Esophagus (tissue), 2 donors: ENCODE results near the gene ACTR3. TPM values are rescaled to one million over a fixed set of nuclear protein-coding genes. Genes with fewer than 3 reads are reported as not detected.
"Not testable (repeated sequence)": the region's sequence is repeated elsewhere in the genome, so short reads cannot be mapped to it uniquely, and the experiment has no call there.

Experiments
- H3K27ac ChIP-seq, 2 donors: one replicate each; pipeline ENCODE4 v1.5.1; 2013; ENCODE audit warnings: low read depth in 2 of 2, mild to moderate bottlenecking in 2 of 2, inconsistent platforms in 1 of 2, low read length in 1 of 2, moderate library complexity in 1 of 2
- H3K27me3 ChIP-seq, 2 donors: one replicate each; pipeline ENCODE4 v1.6.1; 2013; ENCODE audit warnings: low read length in 2 of 2, control low read depth in 1 of 2, mild to moderate bottlenecking in 1 of 2; ENCODE audit not compliant: insufficient read depth in 2 of 2, control insufficient read depth in 1 of 2
- H3K36me3 ChIP-seq, 2 donors: one replicate each; pipeline ENCODE4 v1.6.1; 2013; ENCODE audit warnings: low read length in 1 of 2; ENCODE audit not compliant: control insufficient read depth in 2 of 2, insufficient read depth in 2 of 2
- H3K4me1 ChIP-seq, 2 donors: one replicate each; pipeline ENCODE4 v1.6.1; 2013; ENCODE audit warnings: low read length in 1 of 2; ENCODE audit not compliant: control insufficient read depth in 2 of 2, insufficient read depth in 2 of 2
- H3K4me3 ChIP-seq, 2 donors: one replicate each; pipeline ENCODE4 v1.5.1; 2013; ENCODE audit warnings: low read length in 2 of 2, mild to moderate bottlenecking in 2 of 2, low read depth in 1 of 2, moderate library complexity in 1 of 2
- H3K9me3 ChIP-seq, 2 donors: one replicate each; pipeline ENCODE4 v1.6.1; 2013; ENCODE audit warnings: mild to moderate bottlenecking in 2 of 2, low read depth in 1 of 2, low read length in 1 of 2, moderate library complexity in 1 of 2; ENCODE audit not compliant: control insufficient read depth in 2 of 2, insufficient read depth in 1 of 2
- WGBS, 2 donors: extraction: QIAGEN DNeasy Blood & Tissue Kit; methylation state at CpG; one replicate each; pipeline ENCODE4 v1.1.7; 2013; 5-methylcytosine and 5-hydroxymethylcytosine counted together
- polyA plus RNA-seq, 2 donors: library from polyadenylated mRNA; stranded (reverse); fragments of 200-250 nt; gene quantifications; one replicate each; pipeline ENCODE4 v1.2.3, GENCODE V29; 2013
- donor health status: healthy with polysubstance abuse.
- donor health status: Bipolar disorder and iron deficiency.

ACTR3 gene
- polyA plus RNA-seq, 2 donors, result 57.2 to 155 TPM

- H3K4me1 ChIP-seq, result no peaks in the 10 kb centered on the region
- 94 to 98% methylated on average over 1 of the region's 1 CpG for WGBS, 2 donors
- no peak overlapping the region for H3K27ac ChIP-seq
- H3K4me3 ChIP-seq, result no peak overlapping the region
- peaks cover 2 to 5% of the 10 kb centered on the region in 2 donors for H3K36me3 ChIP-seq
- no peaks in the 10 kb centered on the region for H3K27me3 ChIP-seq
- no peaks in the 10 kb centered on the region for H3K9me3 ChIP-seq
Observed at GRCh38 chr2:113918229-113918628, 28.3 kb downstream of the ACTR3 start.

- Histone ChIP-seq H3K27ac (no peak overlapping the region), H3K27me3 (no peaks in the 10 kb centered on the region), H3K4me1 (no peaks in the 10 kb centered on the region), H3K4me3 (no peak overlapping the region), H3K9me3 (no peaks in the 10 kb centered on the region), H3K36me3 (peaks cover 2 to 5% of the 10 kb centered on the region in 2 donors)
- WGBS, 2 donors, result 72 to 79% methylated on average over 3 of the region's 3 CpGs
Observed at GRCh38 chr2:113920996-113921395, 31.1 kb downstream of the ACTR3 start.

GRCh38 chr2:113922335-113922734 lies 32.4 kb downstream of the ACTR3 start:
- no peaks in the 10 kb centered on the region for H3K27me3 ChIP-seq
- H3K36me3 ChIP-seq, result peaks cover 2 to 5% of the 10 kb centered on the region in 2 donors
- H3K4me3 ChIP-seq, result no peak overlapping the region
- H3K27ac ChIP-seq, result no peak overlapping the region
- WGBS, 2 donors, result 96 to 97% methylated on average over 6 of the region's 6 CpGs
- no peaks in the 10 kb centered on the region for H3K9me3 ChIP-seq
- no peaks in the 10 kb centered on the region for H3K4me1 ChIP-seq

- H3K4me1 ChIP-seq, result no peaks in the 10 kb centered on the region
- no peak overlapping the region for H3K27ac ChIP-seq
- H3K27me3 ChIP-seq, result no peaks in the 10 kb centered on the region
- H3K36me3 ChIP-seq, result peaks cover 2% of the 10 kb centered on the region in 2 donors
- 58 to 90% methylated on average over 3 of the region's 3 CpGs for WGBS, 2 donors
- H3K4me3 ChIP-seq, result no peak overlapping the region
- H3K9me3 ChIP-seq, result no peaks in the 10 kb centered on the region
Observed at GRCh38 chr2:113922784-113923183, 32.9 kb downstream of the ACTR3 start.

- H3K27ac ChIP-seq, result no peak overlapping the region
- no peak overlapping the region for H3K4me3 ChIP-seq
- WGBS, 2 donors, result 78 to 81% methylated on average over 6 of the region's 6 CpGs
- no peaks in the 10 kb centered on the region for H3K9me3 ChIP-seq
- no peaks in the 10 kb centered on the region for H3K4me1 ChIP-seq
- H3K36me3 ChIP-seq, result peaks cover 0 to 2% of the 10 kb centered on the region in 2 donors
- H3K27me3 ChIP-seq, result no peaks in the 10 kb centered on the region
Observed at GRCh38 chr2:113925884-113926283, 36.0 kb downstream of the ACTR3 start.

GRCh38 chr2:113926314-113926713 lies 36.4 kb downstream of the ACTR3 start:
- 97 to 98% methylated on average over 3 of the region's 3 CpGs for WGBS, 2 donors
- H3K27me3 ChIP-seq, result no peaks in the 10 kb centered on the region
- no peak overlapping the region for H3K27ac ChIP-seq
- H3K36me3 ChIP-seq, result peaks cover 0 to 2% of the 10 kb centered on the region in 2 donors
- no peaks in the 10 kb centered on the region for H3K9me3 ChIP-seq
- no peak overlapping the region for H3K4me3 ChIP-seq
- H3K4me1 ChIP-seq, result no peaks in the 10 kb centered on the region

GRCh38 chr2:113930448-113930847 lies 40.6 kb downstream of the ACTR3 start:
- no peaks in the 10 kb centered on the region for H3K9me3 ChIP-seq
- no peaks in the 10 kb centered on the region for H3K36me3 ChIP-seq
- 88 to 97% methylated on average over 1 of the region's 1 CpG for WGBS, 2 donors
- H3K4me3 ChIP-seq, result no peak overlapping the region
- H3K4me1 ChIP-seq, result no peaks in the 10 kb centered on the region
- H3K27ac ChIP-seq, result no peak overlapping the region
- H3K27me3 ChIP-seq, result no peaks in the 10 kb centered on the region

GRCh38 chr2:113937501-113937900 lies 47.6 kb downstream of the ACTR3 start:
- Histone ChIP-seq H3K27ac (no peak overlapping the region), H3K4me3 (no peak overlapping the region), H3K36me3 (peaks cover 3% of the 10 kb centered on the region in 2 donors), H3K4me1 (no peaks in the 10 kb centered on the region), H3K27me3 (no peaks in the 10 kb centered on the region), H3K9me3 (no peaks in the 10 kb centered on the region)

- Histone ChIP-seq H3K4me3 (no peak overlapping the region), H3K4me1 (no peaks in the 10 kb centered on the region), H3K27me3 (no peaks in the 10 kb centered on the region), H3K36me3 (peaks cover 3 to 7% of the 10 kb centered on the region in 2 donors), H3K27ac (no peak overlapping the region), H3K9me3 (no peaks in the 10 kb centered on the region)
- 89 to 96% methylated on average over 5 of the region's 5 CpGs for WGBS, 2 donors
Observed at GRCh38 chr2:113940891-113941290, 51.0 kb downstream of the ACTR3 start.

- 97 to 100% methylated on average over 2 of the region's 2 CpGs for WGBS, 2 donors
- not testable (repeated sequence) for H3K9me3 ChIP-seq, H3K27me3 ChIP-seq, H3K27ac ChIP-seq, H3K4me1 ChIP-seq, H3K4me3 ChIP-seq
- H3K36me3 ChIP-seq, result peaks cover 2 to 15% of the 10 kb centered on the region in 2 donors
Observed at GRCh38 chr2:113945784-113946183, 55.9 kb downstream of the ACTR3 start.
